WTC11 (cell line): ENCODE data around the gene COL25A1. TPM values are rescaled to one million over a fixed set of nuclear protein-coding genes. Genes with fewer than 3 reads are reported as not detected.

Experiments
- ATF1 ChIP-seq: sonication (generic); formaldehyde crosslinking; IDR thresholded peaks from 2 replicates; pipeline ENCODE4 v1.8.1; 2023; ENCODE audit warnings: mild to moderate bottlenecking, moderate library complexity, missing genetic modification reagents
- CBFB ChIP-seq: sonication (generic); formaldehyde crosslinking; IDR thresholded peaks from 2 replicates; pipeline ENCODE4 v1.8.1; 2022; ENCODE audit warnings: mild to moderate bottlenecking, low read depth, missing genetic modification reagents
- EMX1 ChIP-seq: fragments of 250-450 bp; sonication (Bioruptor Pico); IDR thresholded peaks from 2 replicates; pipeline ENCODE4 v1.8.0; 2021; ENCODE audit warnings: mild to moderate bottlenecking
- ETV6 ChIP-seq: sonication (generic); formaldehyde crosslinking; IDR thresholded peaks from 2 replicates; pipeline ENCODE4 v1.8.1; 2022; ENCODE audit warnings: mild to moderate bottlenecking, missing genetic modification reagents
- JAZF1 ChIP-seq: fragments of 250-450 bp; sonication (Bioruptor Pico); IDR thresholded peaks from 2 replicates; pipeline ENCODE4 v1.9.0; 2021; ENCODE audit warnings: moderate library complexity, mild to moderate bottlenecking, inconsistent platforms
- JUN ChIP-seq: sonication (generic); formaldehyde crosslinking; IDR thresholded peaks from 2 replicates; pipeline ENCODE4 v1.8.0; 2023; ENCODE audit warnings: mild to moderate bottlenecking, missing genetic modification reagents
- MYBL2 ChIP-seq: sonication (generic); formaldehyde crosslinking; IDR thresholded peaks from 2 replicates; pipeline ENCODE4 v1.8.1; 2023; ENCODE audit warnings: mild to moderate bottlenecking, moderate library complexity, missing genetic modification reagents
- NFE2L1 ChIP-seq: sonication (generic); formaldehyde crosslinking; IDR thresholded peaks from 2 replicates; pipeline ENCODE4 v1.8.1; 2023; ENCODE audit warnings: missing genetic modification reagents
- NR1H2 ChIP-seq: sonication (generic); formaldehyde crosslinking; IDR thresholded peaks from 2 replicates; pipeline ENCODE4 v1.9.0; 2021; ENCODE audit warnings: mild to moderate bottlenecking, moderate library complexity, missing genetic modification reagents
- OVOL2 ChIP-seq: fragments of 250-450 bp; sonication (Bioruptor Pico); IDR thresholded peaks from 2 replicates; pipeline ENCODE4 v1.9.0; 2021; ENCODE audit warnings: mild to moderate bottlenecking, borderline replicate concordance
- PRRX2 ChIP-seq: fragments of 250-450 bp; sonication (Bioruptor Pico); IDR thresholded peaks from 2 replicates; pipeline ENCODE4 v1.8.0; 2021; ENCODE audit warnings: mild to moderate bottlenecking
- RELA ChIP-seq: sonication (generic); formaldehyde crosslinking; IDR thresholded peaks from 2 replicates; pipeline ENCODE4 v1.8.1; 2022; ENCODE audit warnings: missing genetic modification reagents, mild to moderate bottlenecking, borderline replicate concordance
- TCF7 ChIP-seq: sonication (generic); formaldehyde crosslinking; IDR thresholded peaks from 2 replicates; pipeline ENCODE4 v1.8.0; 2022; ENCODE audit warnings: mild to moderate bottlenecking, low read depth, missing genetic modification reagents, moderate library complexity
- TP53 ChIP-seq: sonication (generic); formaldehyde crosslinking; IDR thresholded peaks from 2 replicates; pipeline ENCODE4 v1.8.1; 2023; ENCODE audit warnings: mild to moderate bottlenecking, missing genetic modification reagents
- ZBTB21 ChIP-seq: sonication (generic); formaldehyde crosslinking; IDR thresholded peaks from 2 replicates; pipeline ENCODE4 v1.8.1; 2023; ENCODE audit warnings: mild to moderate bottlenecking, missing genetic modification reagents, borderline replicate concordance
- ZNF138 ChIP-seq: sonication (generic); formaldehyde crosslinking; conservative IDR thresholded peaks from 2 replicates; pipeline ENCODE4 v1.8.1; 2022; ENCODE audit warnings: mild to moderate bottlenecking, moderate library complexity, missing genetic modification reagents
- ZNF416 ChIP-seq: fragments of 250-450 bp; sonication (Bioruptor Pico); IDR thresholded peaks from 2 replicates; pipeline ENCODE4 v1.9.0; 2021; ENCODE audit warnings: mild to moderate bottlenecking, inconsistent platforms
- total RNA-seq: library from RNA; stranded (reverse); gene quantifications from 3 replicates; pipeline ENCODE4 v1.2.3, GENCODE V29; 2021
- TF ChIP-seq, protein P1 (sequence below): sonication (generic); formaldehyde crosslinking; IDR thresholded peaks from 2 replicates; pipeline ENCODE4 v1.8.1; 2022; ENCODE audit warnings: mild to moderate bottlenecking, moderate library complexity, missing genetic modification reagents
- TF ChIP-seq, protein P2 (sequence below): sonication (generic); formaldehyde crosslinking; IDR thresholded peaks from 2 replicates; pipeline ENCODE4 v1.8.1; 2023; ENCODE audit warnings: mild to moderate bottlenecking, missing genetic modification reagents, moderate library complexity
- TF ChIP-seq, protein P3 (sequence below): sonication (generic); formaldehyde crosslinking; IDR thresholded peaks from 2 replicates; pipeline ENCODE4 v1.8.0; 2022; ENCODE audit warnings: missing genetic modification reagents
- TF ChIP-seq, protein P4 (sequence below): sonication (generic); formaldehyde crosslinking; IDR thresholded peaks from 2 replicates; pipeline ENCODE4 v1.8.0; 2022; ENCODE audit warnings: mild to moderate bottlenecking, missing genetic modification reagents
- TF ChIP-seq, protein P5 (sequence below): sonication (generic); formaldehyde crosslinking; IDR thresholded peaks from 2 replicates; pipeline ENCODE4 v1.8.1; 2023; ENCODE audit warnings: mild to moderate bottlenecking, moderate library complexity, missing genetic modification reagents
- TF ChIP-seq, protein P6 (sequence below): fragments of 250-450 bp; sonication (Bioruptor Pico); IDR thresholded peaks from 2 replicates; pipeline ENCODE4 v1.9.0; 2021; ENCODE audit warnings: moderate library complexity, mild to moderate bottlenecking, inconsistent platforms, borderline replicate concordance

Gene COL25A1
- total RNA-seq, 1 experiment from 2014 or later, result 6.6 TPM

DNA sequence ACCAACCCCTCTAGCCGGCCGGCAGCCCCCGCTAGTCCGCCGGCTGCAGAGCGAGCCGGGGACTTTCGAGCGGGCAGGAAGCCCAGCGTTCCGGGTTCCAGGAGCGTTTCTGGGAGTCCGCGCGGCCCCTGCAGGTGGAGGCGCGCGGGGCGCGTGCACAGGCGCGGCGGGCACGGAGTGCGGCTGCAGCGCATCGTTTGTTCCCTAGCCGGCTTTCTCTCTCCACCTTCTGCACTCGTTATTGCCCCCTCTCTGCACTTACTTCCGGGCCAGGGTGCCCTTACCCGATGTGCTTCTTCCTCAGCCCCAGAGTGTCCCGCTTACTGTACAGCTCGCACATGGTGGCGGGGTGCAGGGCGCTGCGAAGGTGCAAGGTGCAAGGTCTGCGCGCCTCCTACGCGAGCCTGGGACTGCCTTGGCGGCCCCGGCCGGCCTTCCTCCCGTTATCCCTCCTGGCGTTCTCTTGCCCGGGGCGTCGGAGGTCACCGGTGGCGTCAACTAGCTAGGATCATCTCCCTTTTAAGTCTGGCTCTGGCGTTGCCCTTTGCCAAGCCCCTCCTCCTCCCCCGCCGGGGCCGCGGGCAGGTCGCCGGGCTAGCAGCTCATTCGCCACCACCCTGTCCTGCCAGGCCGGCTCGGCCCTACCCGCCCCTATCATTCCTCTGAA, 539.8 kb downstream of the COL25A1 start, which contains the start of gene ETNPPL (continued):
- TF ChIP-seq OVOL2 (CRISPR knock-in tag), result no peak
- TF ChIP-seq, protein P1, sequence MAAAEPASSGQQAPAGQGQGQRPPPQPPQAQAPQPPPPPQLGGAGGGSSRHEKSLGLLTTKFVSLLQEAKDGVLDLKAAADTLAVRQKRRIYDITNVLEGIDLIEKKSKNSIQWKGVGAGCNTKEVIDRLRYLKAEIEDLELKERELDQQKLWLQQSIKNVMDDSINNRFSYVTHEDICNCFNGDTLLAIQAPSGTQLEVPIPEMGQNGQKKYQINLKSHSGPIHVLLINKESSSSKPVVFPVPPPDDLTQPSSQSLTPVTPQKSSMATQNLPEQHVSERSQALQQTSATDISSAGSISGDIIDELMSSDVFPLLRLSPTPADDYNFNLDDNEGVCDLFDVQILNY, result no peak; the same call in 1 of the 2 replicates
- TF ChIP-seq ZNF416 (CRISPR knock-in tag), result no peak
- TF ChIP-seq, protein P2, sequence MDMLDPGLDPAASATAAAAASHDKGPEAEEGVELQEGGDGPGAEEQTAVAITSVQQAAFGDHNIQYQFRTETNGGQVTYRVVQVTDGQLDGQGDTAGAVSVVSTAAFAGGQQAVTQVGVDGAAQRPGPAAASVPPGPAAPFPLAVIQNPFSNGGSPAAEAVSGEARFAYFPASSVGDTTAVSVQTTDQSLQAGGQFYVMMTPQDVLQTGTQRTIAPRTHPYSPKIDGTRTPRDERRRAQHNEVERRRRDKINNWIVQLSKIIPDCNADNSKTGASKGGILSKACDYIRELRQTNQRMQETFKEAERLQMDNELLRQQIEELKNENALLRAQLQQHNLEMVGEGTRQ (CRISPR knock-in tag), result no peak
- 0 out of 2 replicates have a peak, but pooled peaks have one; percentile 3 for TF ChIP-seq EMX1 (CRISPR knock-in tag)
- TF ChIP-seq NR1H2 (CRISPR knock-in tag), result no peak
- TF ChIP-seq, protein P3, sequence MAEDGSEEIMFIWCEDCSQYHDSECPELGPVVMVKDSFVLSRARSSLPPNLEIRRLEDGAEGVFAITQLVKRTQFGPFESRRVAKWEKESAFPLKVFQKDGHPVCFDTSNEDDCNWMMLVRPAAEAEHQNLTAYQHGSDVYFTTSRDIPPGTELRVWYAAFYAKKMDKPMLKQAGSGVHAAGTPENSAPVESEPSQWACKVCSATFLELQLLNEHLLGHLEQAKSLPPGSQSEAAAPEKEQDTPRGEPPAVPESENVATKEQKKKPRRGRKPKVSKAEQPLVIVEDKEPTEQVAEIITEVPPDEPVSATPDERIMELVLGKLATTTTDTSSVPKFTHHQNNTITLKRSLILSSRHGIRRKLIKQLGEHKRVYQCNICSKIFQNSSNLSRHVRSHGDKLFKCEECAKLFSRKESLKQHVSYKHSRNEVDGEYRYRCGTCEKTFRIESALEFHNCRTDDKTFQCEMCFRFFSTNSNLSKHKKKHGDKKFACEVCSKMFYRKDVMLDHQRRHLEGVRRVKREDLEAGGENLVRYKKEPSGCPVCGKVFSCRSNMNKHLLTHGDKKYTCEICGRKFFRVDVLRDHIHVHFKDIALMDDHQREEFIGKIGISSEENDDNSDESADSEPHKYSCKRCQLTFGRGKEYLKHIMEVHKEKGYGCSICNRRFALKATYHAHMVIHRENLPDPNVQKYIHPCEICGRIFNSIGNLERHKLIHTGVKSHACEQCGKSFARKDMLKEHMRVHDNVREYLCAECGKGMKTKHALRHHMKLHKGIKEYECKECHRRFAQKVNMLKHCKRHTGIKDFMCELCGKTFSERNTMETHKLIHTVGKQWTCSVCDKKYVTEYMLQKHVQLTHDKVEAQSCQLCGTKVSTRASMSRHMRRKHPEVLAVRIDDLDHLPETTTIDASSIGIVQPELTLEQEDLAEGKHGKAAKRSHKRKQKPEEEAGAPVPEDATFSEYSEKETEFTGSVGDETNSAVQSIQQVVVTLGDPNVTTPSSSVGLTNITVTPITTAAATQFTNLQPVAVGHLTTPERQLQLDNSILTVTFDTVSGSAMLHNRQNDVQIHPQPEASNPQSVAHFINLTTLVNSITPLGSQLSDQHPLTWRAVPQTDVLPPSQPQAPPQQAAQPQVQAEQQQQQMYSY (CRISPR knock-in tag), result no peak
- 0 out of 2 replicates have a peak, but pooled peaks have one; percentile 19 for TF ChIP-seq ZBTB21 (CRISPR knock-in tag)
- TF ChIP-seq ATF1 (CRISPR knock-in tag), result no peak
- no peak for TF ChIP-seq CBFB (CRISPR knock-in tag)
- TF ChIP-seq NFE2L1, result peak; percentile 29; the same call in 1 of the 2 replicates
- TF ChIP-seq, protein P4, sequence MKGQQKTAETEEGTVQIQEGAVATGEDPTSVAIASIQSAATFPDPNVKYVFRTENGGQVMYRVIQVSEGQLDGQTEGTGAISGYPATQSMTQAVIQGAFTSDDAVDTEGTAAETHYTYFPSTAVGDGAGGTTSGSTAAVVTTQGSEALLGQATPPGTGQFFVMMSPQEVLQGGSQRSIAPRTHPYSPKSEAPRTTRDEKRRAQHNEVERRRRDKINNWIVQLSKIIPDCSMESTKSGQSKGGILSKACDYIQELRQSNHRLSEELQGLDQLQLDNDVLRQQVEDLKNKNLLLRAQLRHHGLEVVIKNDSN (CRISPR knock-in tag), result peak; percentile 26; the same call in 1 of the 2 replicates
- TF ChIP-seq, protein P5, sequence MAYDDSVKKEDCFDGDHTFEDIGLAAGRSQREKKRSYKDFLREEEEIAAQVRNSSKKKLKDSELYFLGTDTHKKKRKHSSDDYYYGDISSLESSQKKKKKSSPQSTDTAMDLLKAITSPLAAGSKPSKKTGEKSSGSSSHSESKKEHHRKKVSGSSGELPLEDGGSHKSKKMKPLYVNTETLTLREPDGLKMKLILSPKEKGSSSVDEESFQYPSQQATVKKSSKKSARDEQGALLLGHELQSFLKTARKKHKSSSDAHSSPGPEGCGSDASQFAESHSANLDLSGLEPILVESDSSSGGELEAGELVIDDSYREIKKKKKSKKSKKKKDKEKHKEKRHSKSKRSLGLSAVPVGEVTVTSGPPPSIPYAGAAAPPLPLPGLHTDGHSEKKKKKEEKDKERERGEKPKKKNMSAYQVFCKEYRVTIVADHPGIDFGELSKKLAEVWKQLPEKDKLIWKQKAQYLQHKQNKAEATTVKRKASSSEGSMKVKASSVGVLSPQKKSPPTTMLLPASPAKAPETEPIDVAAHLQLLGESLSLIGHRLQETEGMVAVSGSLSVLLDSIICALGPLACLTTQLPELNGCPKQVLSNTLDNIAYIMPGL (CRISPR knock-in tag), result peak; percentile 61; the same call in 1 of the 2 replicates
- 0 out of 2 replicates have a peak, but pooled peaks have one; percentile 54 for TF ChIP-seq ETV6 (CRISPR knock-in tag)
- 0 out of 2 replicates have a peak, but pooled peaks have one; percentile 31 for TF ChIP-seq TP53 (CRISPR knock-in tag)
- TF ChIP-seq, protein P6, sequence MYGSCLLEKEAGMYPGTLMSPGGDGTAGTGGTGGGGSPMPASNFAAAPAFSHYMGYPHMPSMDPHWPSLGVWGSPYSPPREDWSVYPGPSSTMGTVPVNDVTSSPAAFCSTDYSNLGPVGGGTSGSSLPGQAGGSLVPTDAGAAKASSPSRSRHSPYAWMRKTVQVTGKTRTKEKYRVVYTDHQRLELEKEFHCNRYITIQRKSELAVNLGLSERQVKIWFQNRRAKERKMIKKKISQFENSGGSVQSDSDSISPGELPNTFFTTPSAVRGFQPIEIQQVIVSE (CRISPR knock-in tag), result no peak
- no peak for TF ChIP-seq JAZF1 (CRISPR knock-in tag)
- TF ChIP-seq PRRX2 (CRISPR knock-in tag), result no peak
- no peak for TF ChIP-seq TCF7
- 0 out of 2 replicates have a peak, but pooled peaks have one; percentile 26 for TF ChIP-seq ZNF138 (CRISPR knock-in tag)
- TF ChIP-seq MYBL2 (CRISPR knock-in tag), result 0 out of 2 replicates have a peak, but pooled peaks have one; percentile 46
- TF ChIP-seq RELA (CRISPR knock-in tag), result no peak
- TF ChIP-seq JUN (CRISPR knock-in tag), result no peak
- TF ChIP-seq, all 79 proteins: peak for 19

Other genes starting within 250 kb of the COL25A1 start
- 21.6 to 24.0 TPM (median 22.4 TPM) in 3 replicates for gene SEC24B, start 131.2 kb upstream of the COL25A1 start, total RNA-seq